ENCODE data around the gene AVPR1B.

The AVPR1B gene

DNA sequence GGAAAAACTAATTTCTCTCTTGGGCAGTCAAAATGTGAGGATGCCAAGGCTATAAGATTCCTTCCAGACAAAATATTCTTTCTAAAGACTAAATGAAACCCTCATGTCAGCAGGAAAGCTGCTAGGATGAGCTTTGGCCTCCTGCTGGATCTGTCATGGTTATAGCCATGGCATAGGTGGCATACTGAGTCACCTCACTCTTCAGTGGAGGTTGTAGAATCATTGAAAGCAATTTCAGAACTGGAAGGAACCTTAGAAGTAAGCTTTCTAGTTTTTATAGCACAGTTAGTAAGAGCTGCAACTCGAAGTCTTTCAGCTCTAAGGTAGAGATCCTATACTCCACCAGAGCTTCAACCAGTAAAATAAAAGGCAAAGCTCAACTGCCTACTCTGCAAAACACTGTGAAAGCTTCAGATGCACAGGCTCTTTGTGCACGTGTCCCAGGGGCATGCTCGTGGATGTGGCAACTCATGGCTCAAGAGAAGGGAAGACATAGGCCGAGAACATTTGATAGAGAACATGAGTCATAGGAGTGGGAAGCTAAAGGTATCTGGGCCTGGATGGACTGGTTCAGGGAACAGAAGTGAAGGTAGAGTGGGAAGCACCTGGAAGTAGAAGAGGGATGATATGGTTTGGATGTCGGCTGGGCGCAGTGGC, 5.8 kb downstream of the AVPR1B start:
- no peak for DNase-seq

- DNase-seq: no peak
These were observed 6.4 kb downstream of the AVPR1B start for GRCh38 chr1:206110820-206111219.

DNA sequence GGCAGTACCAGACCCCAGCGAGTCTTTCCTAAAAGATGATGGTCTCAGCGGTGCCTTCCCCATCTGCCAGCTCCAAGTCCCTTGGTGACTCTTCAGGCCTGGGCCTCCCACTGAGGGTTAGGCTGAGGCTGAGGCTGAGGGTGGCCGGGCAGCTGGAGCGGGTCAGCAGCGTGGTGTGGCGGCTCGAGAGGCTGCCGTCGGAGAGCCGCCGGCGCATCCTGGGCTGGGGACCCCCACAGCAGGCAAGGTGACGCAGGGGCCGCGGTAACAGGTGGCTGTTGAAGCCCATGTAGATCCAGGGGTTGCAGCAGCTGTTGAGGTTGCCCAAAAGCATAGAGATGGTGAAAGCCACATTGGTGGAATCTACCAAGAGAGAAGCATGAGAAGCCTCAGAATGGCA, 7.0 kb downstream of the AVPR1B start:
- no peak for DNase-seq

GRCh38 chr1:206109718-206110117, 7.5 kb downstream of the AVPR1B start:
- DNase-seq: no peak

DNA sequence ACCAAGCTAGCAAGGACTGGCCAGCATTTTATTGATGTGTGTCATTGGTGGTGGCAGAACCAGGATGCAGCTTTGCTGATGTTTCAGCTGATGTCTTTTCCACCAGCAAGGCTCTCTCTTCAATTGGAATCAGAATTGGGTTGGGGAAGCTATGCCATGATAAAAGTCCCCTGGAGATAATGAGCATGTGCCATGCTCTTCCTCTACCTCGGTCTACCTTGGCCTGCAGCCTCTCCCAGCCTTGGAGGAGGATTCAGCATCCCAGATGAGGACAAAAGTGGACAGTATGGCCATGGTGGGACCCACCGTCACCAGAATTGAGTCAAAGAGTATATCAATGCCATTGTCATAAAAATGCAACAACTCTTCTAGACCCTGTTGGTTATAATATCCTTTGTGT, 8.6 kb downstream of the AVPR1B start:
- DNase-seq: no peak

GRCh38 chr1:206107168-206107544, 10.0 kb downstream of the AVPR1B start:
- no peak for DNase-seq

GRCh38 chr1:206106328-206107167, 10.6 kb downstream of the AVPR1B start:
- DNase-seq: peak; percentile 16

DNA sequence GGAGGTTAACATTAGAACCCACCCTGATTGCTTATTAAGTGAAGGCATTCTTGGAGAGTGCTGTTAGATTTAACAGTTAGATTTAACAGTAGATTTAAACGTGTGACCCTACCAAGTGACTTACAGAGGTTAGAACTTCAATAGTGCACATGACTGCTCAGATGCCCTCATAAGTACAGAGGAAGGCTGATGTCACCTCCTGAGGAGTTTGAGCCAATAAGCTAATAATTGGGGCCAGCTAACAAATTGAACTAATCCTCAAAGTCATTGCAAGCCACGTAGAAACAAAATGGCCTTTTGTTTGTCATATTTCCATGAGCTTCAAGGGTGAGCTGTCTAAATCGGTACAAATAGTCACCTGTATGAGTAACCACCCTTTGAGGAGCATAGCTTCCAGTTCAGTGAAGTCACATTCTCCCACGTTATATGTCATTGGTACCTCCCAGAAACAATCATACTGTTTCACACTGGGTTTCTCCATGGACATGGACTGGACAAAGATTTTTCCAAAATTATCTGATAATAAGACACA, 11.7 kb downstream of the AVPR1B start:
- no peak for DNase-seq

DNA sequence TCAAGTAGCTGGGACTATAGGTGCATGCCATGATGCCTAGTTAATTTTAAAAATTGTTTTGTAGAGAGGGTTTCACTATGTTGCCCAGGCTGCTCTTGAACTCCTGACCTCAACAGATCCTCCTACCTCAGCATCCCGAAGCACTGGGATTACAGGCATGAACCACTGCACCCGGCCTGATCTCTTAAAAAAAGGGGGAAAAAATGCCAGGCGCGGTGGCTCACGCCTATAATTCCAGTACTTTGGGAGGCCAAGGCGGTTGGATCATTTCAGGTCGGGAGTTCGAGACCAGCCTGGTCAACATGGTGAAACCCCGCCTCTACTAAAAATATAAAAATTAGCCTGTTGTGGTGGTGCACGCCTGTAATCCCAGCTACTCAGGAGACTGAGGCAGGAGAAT, 13.2 kb downstream of the AVPR1B start:
- DNase-seq: no peak

DNA sequence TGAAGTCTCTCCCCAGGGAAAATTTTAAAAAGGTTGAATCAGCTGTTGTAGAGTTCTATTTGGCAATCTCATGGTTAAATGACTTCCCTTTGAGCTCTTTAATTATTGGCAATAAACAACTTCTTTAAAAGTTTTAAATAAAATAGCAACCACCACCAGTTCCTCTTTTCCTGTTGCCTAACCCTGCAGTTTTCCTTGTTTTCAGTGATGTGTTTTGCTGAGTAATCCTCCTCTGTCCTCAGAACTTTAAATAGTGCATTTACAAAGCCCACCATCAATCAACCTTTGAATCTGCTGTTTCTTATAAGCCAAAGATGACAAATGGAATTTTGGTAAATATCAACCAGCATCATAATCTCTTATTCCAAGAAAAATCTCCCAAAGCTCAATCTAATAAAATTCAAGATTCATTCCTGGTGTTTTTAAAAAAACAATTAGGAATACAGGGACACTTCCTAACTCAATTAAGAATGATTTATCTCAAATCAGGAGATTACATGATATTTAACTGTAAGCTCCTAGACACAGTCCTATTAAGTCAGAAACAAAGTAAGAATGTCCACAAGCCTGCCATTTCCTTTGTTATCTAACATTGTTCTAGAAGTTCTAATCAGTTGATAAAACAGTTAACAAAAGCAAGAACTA, 14.8 kb downstream of the AVPR1B start:
- no peak for DNase-seq

- DNase-seq: no peak
These were observed 15.7 kb downstream of the AVPR1B start for GRCh38 chr1:206101351-206102045.

- DNase-seq: no peak
These were observed 16.9 kb downstream of the AVPR1B start for GRCh38 chr1:206100226-206100815.

- DNase-seq: no peak
These were observed 18.8 kb downstream of the AVPR1B start for GRCh38 chr1:206098242-206098919.

GRCh38 chr1:206097381-206097780, 19.8 kb downstream of the AVPR1B start:
- no peak for DNase-seq

GRCh38 chr1:206094024-206094423, 23.2 kb downstream of the AVPR1B start:
- DNase-seq: peak; percentile 89

DNA sequence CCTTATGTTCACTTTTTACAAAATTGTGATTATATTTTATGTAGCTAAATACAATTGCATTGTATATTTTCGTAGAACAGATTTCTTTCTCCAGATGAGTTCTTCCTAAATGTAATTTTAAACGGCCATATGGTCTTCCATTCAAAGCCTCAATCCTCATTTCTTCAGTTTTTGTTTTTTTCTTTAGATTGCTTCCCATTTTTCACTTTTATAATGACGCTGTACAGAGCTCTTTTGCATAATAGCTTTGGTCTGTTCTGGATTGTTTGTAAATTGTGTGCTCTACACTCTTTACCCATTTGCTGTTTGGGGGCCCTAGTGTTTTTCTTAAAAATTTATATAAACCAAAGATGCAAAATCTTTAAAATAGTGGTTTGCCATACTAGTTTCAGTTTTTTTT, 27.8 kb downstream of the AVPR1B start:
- no peak for DNase-seq

- DNase-seq: no peak
These were observed 30.1 kb downstream of the AVPR1B start for GRCh38 chr1:206087091-206087490.

DNA sequence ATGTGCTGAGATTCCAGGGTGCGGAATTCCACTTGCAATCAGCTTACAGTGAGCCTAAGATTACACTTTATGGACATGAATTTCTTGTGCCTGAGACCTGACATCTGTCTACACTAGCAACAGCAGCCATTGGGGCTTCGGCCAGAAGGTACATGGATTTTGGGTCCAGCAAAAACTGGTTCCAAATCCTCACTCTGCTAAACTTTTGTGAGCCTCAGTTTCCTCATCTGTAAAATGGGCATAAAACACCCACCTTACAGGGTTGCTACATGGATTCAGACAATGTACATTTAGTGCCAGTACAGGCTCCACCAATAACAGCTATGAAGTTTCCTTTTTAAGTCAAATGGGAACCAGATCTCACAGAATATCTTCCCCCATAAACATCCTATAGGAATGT, 33.4 kb downstream of the AVPR1B start:
- DNase-seq: no peak

GRCh38 chr1:206082831-206083695, 34.1 kb downstream of the AVPR1B start:
- DNase-seq: no peak

DNA sequence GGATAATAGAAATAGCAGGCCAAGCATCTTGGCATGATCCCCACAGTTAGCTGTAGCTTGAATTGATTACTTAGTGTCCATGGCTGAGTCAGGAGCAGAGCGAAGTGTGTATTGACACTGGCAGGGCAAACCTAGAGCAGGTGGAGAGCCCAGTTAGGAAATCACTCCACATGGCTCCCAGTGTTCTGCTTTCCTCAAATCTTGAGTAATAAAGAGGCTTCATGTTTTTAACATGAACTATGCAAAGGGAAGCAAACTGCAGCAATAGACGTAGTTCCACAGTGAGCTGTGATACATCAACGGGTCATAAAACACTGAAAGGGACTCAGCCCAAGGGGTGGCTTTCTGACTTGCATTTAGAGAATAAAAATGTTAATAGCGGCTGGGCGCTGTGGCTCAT, 35.3 kb downstream of the AVPR1B start:
- DNase-seq: no peak
